ENCODE results near the gene ARHGAP42. TPM values are rescaled to one million over a fixed set of nuclear protein-coding genes. Genes with fewer than 3 reads are reported as not detected.

Gene ARHGAP42
- total and polyA plus RNA-seq, 10 of the 15 experiments (the other 5 are each of a cell fraction or from before 2014, with no cell fraction given), result 1.8 to 6.3 (median 3.2) TPM

- TF ChIP-seq RELB (IDR thresholded peaks at IDR 0.05; ENCODE audit: low read depth) (no peak), STAT1 (conservative IDR thresholded peaks at IDR 0.05) (no peak)
These were observed 253.9 kb downstream of the ARHGAP42 start (continued) for GRCh38 chr11:100941033-100941432.

GRCh38 chr11:100942016-100942415 is 254.9 kb downstream of the ARHGAP42 start:
- CTCF ChIA-PET, result no interaction called here
- Histone ChIP-seq H3K9me3 (replicated peaks; ENCODE audit: control insufficient read depth, insufficient read depth, low read length) (no peaks in the 10 kb centered on the region), H3K27ac (ENCODE audit: control insufficient read depth, insufficient read depth) (no peak overlapping the region), H3K4me3 (no peak overlapping the region), H2AFZ (ENCODE audit: control insufficient read depth, low read depth, low read length) (no peak overlapping the region), H4K20me1 (ENCODE audit: control insufficient read depth, insufficient read depth) (no peaks in the 10 kb centered on the region), H3K4me1 (ENCODE audit: control insufficient read depth, insufficient read depth, low read length) (no peaks in the 10 kb centered on the region), H3K4me2 (ENCODE audit: control insufficient read depth, insufficient read depth) (no peak overlapping the region), H3K36me3 (ENCODE audit: control insufficient read depth in 2 of 2, insufficient read depth in 2 of 2, low read length in 1 of 2) (no peaks in the 10 kb centered on the region), H3K79me2 (ENCODE audit: control insufficient read depth, insufficient read depth, low read length) (no peaks in the 10 kb centered on the region), H3K27me3 (replicated peaks in 1 of 2; ENCODE audit: control insufficient read depth in 2 of 2, insufficient read depth in 2 of 2, low read length in 1 of 2) (no peaks in the 10 kb centered on the region), H3K9ac (ENCODE audit: control insufficient read depth, insufficient read depth, low read length) (no peak overlapping the region)
- TF ChIP-seq EZH2 (IDR thresholded peaks at IDR 0.05; ENCODE audit: borderline replicate concordance, control insufficient read depth, low read depth, low read length) (no peak), ATF7 (IDR thresholded peaks at IDR 0.05; ENCODE audit: low read depth) (no peak), ZNF217 (IDR thresholded peaks at IDR 0.05) (no peak), ZBTB11 (CRISPR knock-in tag; IDR thresholded peaks at IDR 0.05) (no peak), RB1 (IDR thresholded peaks at IDR 0.05; ENCODE audit: borderline replicate concordance) (no peak), RFX5 (IDR thresholded peaks at IDR 0.05; ENCODE audit: low read depth, low read length) (no peak), E2F4 (IDR thresholded peaks at IDR 0.05; ENCODE audit: low read depth, low read length) (no peak), SREBF1 (IDR thresholded peaks at IDR 0.05; ENCODE audit: low read length) (no peak), RCOR1 (conservative IDR thresholded peaks at IDR 0.05; ENCODE audit: low read depth, low read length) (no peak)
- POLR2A ChIA-PET, result no interaction called here
- ATAC-seq (no peak), FAIRE-seq (no peak), DNase-seq (ENCODE audit: low read depth, low spot score) (no peak)
- 82% methylated on average over 4 of the region's 4 CpGs for WGBS (ENCODE audit: insufficient coverage, insufficient replicate concordance, low lambda C conversion rate, missing lambda C conversion rate)
- BruUV-seq (replicated peaks), result no TSS peak
- in situ Hi-C loops (cut with MboI) (no loop called here), intact Hi-C loops (cut with micrococcal nuclease; ENCODE audit: unreplicated experiment) (no loop called here)
- SMC1A ChIA-PET (ENCODE audit: uncharacterized antibody, unreplicated experiment), result no interaction called here
- RAD21 ChIA-PET (ENCODE audit: unreplicated experiment), result no interaction called here

All from GM12878 (cell line).